Neural cell (in vitro differentiated cells): ENCODE measurements around the gene CLCN5. TPM values are rescaled to one million over a fixed set of nuclear protein-coding genes. Genes with fewer than 3 reads are reported as not detected.

Experiments
- H2AFZ ChIP-seq: fragments of 200-600, 300-800 bp; sonication (generic), shearing (Covaris generic); 2 replicates; pipeline ENCODE4 v1.6.0; 2014; ENCODE audit warnings: low read depth, mild to moderate bottlenecking, antibody characterized with exemption, low read length, moderate library complexity
- H3F3A ChIP-seq: fragments of 200-600 bp; shearing (Covaris generic); 2 replicates; pipeline ENCODE4 v1.6.1; 2016; ENCODE audit warnings: mild to moderate bottlenecking, moderate library complexity, mixed read lengths, antibody characterized with exemption, low read length; ENCODE audit not compliant: insufficient read depth, poor library complexity, severe bottlenecking
- H3K27ac ChIP-seq: fragments of 200-600, 300-800 bp; sonication (generic), shearing (Covaris generic); 2 replicates; pipeline ENCODE4 v1.5.1; 2014; ENCODE audit warnings: mild to moderate bottlenecking, low read length, moderate library complexity
- H3K27me3 ChIP-seq: fragments of 300-800, 200-600 bp; sonication (generic), shearing (Covaris generic); 2 replicates; pipeline ENCODE4 v1.6.0; 2014; ENCODE audit warnings: mild to moderate bottlenecking, low read depth, low read length, moderate library complexity; ENCODE audit not compliant: insufficient read depth
- H3K36me3 ChIP-seq: fragments of 300-800, 200-600 bp; sonication (generic), shearing (Covaris generic); 2 replicates; pipeline ENCODE4 v1.5.1; 2014; ENCODE audit warnings: mild to moderate bottlenecking, antibody characterized with exemption, low read length, moderate library complexity; ENCODE audit not compliant: insufficient read depth
- H3K4me2 ChIP-seq: fragments of 300-800, 200-600 bp; sonication (generic), shearing (Covaris generic); 2 replicates; pipeline ENCODE4 v1.6.0; 2014; ENCODE audit warnings: mild to moderate bottlenecking, low read length
- H3K4me3 ChIP-seq: fragments of 300-800, 200-600 bp; sonication (generic), shearing (Covaris generic); 2 replicates; pipeline ENCODE4 v1.5.1; 2014; ENCODE audit warnings: mild to moderate bottlenecking, low read length, moderate library complexity
- H3K79me2 ChIP-seq: fragments of 200-600 bp; shearing (Covaris generic); replicated peaks from 2 replicates; pipeline ENCODE4 v1.6.0; 2014; ENCODE audit warnings: mild to moderate bottlenecking, low read length, moderate library complexity; ENCODE audit not compliant: insufficient read depth
- H3K9ac ChIP-seq: fragments of 300-800, 200-600 bp; sonication (generic), shearing (Covaris generic); 2 replicates; pipeline ENCODE4 v1.6.1; 2016; ENCODE audit warnings: mild to moderate bottlenecking, low read length, mixed read lengths
- H3K9me2 ChIP-seq: fragments of 200-600 bp; shearing (Covaris generic); 2 replicates; pipeline ENCODE4 v1.6.1; 2016; ENCODE audit warnings: mild to moderate bottlenecking, low read length, mixed read lengths; ENCODE audit not compliant: insufficient read depth
- H3K9me3 ChIP-seq: fragments of 200-600, 300-800 bp; sonication (generic), shearing (Covaris generic); 2 replicates; pipeline ENCODE4 v1.6.1; 2016; ENCODE audit warnings: mild to moderate bottlenecking, mixed run types, low read length, moderate library complexity, mixed read lengths
- H4K20me1 ChIP-seq: fragments of 200-600 bp; shearing (Covaris generic); 2 replicates; pipeline ENCODE4 v1.6.1; 2016; ENCODE audit warnings: mild to moderate bottlenecking, mixed run types; ENCODE audit not compliant: insufficient read depth
- CTCF ChIP-seq: fragments of 450-650 bp; IDR thresholded peaks from 2 replicates; pipeline ENCODE4 v1.5.1; 2014; ENCODE audit warnings: antibody characterized with exemption, mild to moderate bottlenecking, moderate library complexity; ENCODE audit not compliant: poor library complexity, severe bottlenecking
- EP300 ChIP-seq: fragments of 450-650 bp; conservative IDR thresholded peaks from 2 replicates; pipeline ENCODE4 v1.6.1; 2014; ENCODE audit warnings: antibody characterized with exemption, mild to moderate bottlenecking, moderate library complexity; ENCODE audit not compliant: poor library complexity, severe bottlenecking
- EZH2 ChIP-seq: fragments of 200-600, 300-800 bp; shearing (Covaris generic), sonication (generic); IDR thresholded peaks from 2 replicates; pipeline ENCODE4 v1.6.1; 2014; ENCODE audit warnings: antibody characterized with exemption, low read length, borderline replicate concordance, mild to moderate bottlenecking; ENCODE audit not compliant: insufficient read depth, poor library complexity, severe bottlenecking
- MXI1 ChIP-seq: fragments of 450-650 bp; conservative IDR thresholded peaks from 2 replicates; pipeline ENCODE4 v1.6.1; 2014; ENCODE audit warnings: antibody characterized with exemption, mild to moderate bottlenecking; ENCODE audit not compliant: poor library complexity, severe bottlenecking
- POLR2AphosphoS5 ChIP-seq: IDR thresholded peaks from 2 replicates; pipeline ENCODE4 v1.6.1; 2012
- RAD21 ChIP-seq: fragments of 450-650 bp; conservative IDR thresholded peaks from 2 replicates; pipeline ENCODE4 v1.6.1; 2014; ENCODE audit warnings: antibody characterized with exemption, mild to moderate bottlenecking, moderate library complexity
- REST ChIP-seq: IDR thresholded peaks from 2 replicates; pipeline ENCODE4 v1.6.1; 2012; ENCODE audit warnings: borderline replicate concordance
- SMC3 ChIP-seq: fragments of 450-650 bp; conservative IDR thresholded peaks from 2 replicates; pipeline ENCODE4 v1.6.1; 2014; ENCODE audit warnings: antibody characterized with exemption, mild to moderate bottlenecking, moderate library complexity; ENCODE audit not compliant: poor library complexity
- TAF1 ChIP-seq: IDR thresholded peaks from 2 replicates; pipeline ENCODE4 v1.6.1; 2012; ENCODE audit warnings: low read depth
- polyA plus RNA-seq: library from polyadenylated mRNA; depleted of rRNA; stranded (reverse); fragments of >200 nt; gene quantifications from 2 replicates; pipeline ENCODE4 v1.2.3, GENCODE V29; 2014

The CLCN5 gene
- polyA plus RNA-seq, 1 donor from 2014 or later = 13.1 TPM

- TF ChIP-seq EP300 = no peak
- TF ChIP-seq POLR2AphosphoS5 = no peak
- no peak for TF ChIP-seq SMC3
- no peak for TF ChIP-seq MXI1
- no peak for TF ChIP-seq TAF1
- no peak for TF ChIP-seq CTCF
- TF ChIP-seq REST = no peak
- TF ChIP-seq RAD21 = no peak
- TF ChIP-seq EZH2 = no peak
- no peaks in the 10 kb centered on the region for H4K20me1 ChIP-seq
- no peak overlapping the region for H3K27ac ChIP-seq
- H3F3A ChIP-seq = no peaks in the 10 kb centered on the region
- no peaks in the 10 kb centered on the region for H3K9me2 ChIP-seq
- H3K9me3 ChIP-seq = no peaks in the 10 kb centered on the region
- no peaks in the 10 kb centered on the region for H3K36me3 ChIP-seq
- H3K4me3 ChIP-seq = no peak overlapping the region
- no peak overlapping the region for H2AFZ ChIP-seq
- no peaks in the 10 kb centered on the region for H3K79me2 ChIP-seq
- H3K9ac ChIP-seq = no peak overlapping the region
- no peaks in the 10 kb centered on the region for H3K27me3 ChIP-seq
- H3K4me2 ChIP-seq = no peak overlapping the region
These were observed 131.8 kb downstream of the CLCN5 start for GRCh38 chrX:50054147-50054546.

GRCh38 chrX:50066318-50066937, 144.0 kb downstream of the CLCN5 start:
- H3K27me3 ChIP-seq = no peaks in the 10 kb centered on the region
- H3K9ac ChIP-seq = peak overlapping the region; percentile 82
- peak overlapping the region; percentile 63 for H3K4me3 ChIP-seq
- no peaks in the 10 kb centered on the region for H3F3A ChIP-seq
- H3K79me2 ChIP-seq = peaks cover 13% of the 10 kb centered on the region
- H3K4me2 ChIP-seq = peak overlapping the region; percentile 14
- H3K36me3 ChIP-seq = no peaks in the 10 kb centered on the region
- TF ChIP-seq REST (no peak), POLR2AphosphoS5 (no peak), EP300 (no peak), RAD21 (no peak), EZH2 (no peak), SMC3 (no peak), CTCF (no peak), MXI1 (no peak), TAF1 (no peak)
- H3K27ac ChIP-seq = peak overlapping the region; percentile 98
- no peaks in the 10 kb centered on the region for H3K9me3 ChIP-seq
- H3K9me2 ChIP-seq = no peaks in the 10 kb centered on the region
- H2AFZ ChIP-seq = no peak overlapping the region
- H4K20me1 ChIP-seq = no peaks in the 10 kb centered on the region
